SK-N-SH (cell line): Measurements from ENCODE around the gene IQSEC3.

Experiments
- ELF1 ChIP-seq: IDR thresholded peaks from 2 replicates; pipeline ENCODE4 v1.4.0; 2012
- EZH2phosphoT487 ChIP-seq: fragments of 200-600 bp; sonication (generic); IDR thresholded peaks from 2 replicates; pipeline ENCODE4 v1.6.1; 2017; ENCODE audit warnings: low read depth, mixed run types, mild to moderate bottlenecking, antibody characterized with exemption, moderate library complexity, borderline replicate concordance
- NFIC ChIP-seq: IDR thresholded peaks from 2 replicates; pipeline ENCODE4 v1.4.0; 2012; ENCODE audit warnings: borderline replicate concordance
- POLR2AphosphoS5 ChIP-seq: IDR thresholded peaks from 2 replicates; pipeline ENCODE4 v1.6.1; 2012; ENCODE audit warnings: low read depth, low read length
- REST ChIP-seq: IDR thresholded peaks from 2 replicates; pipeline ENCODE4 v1.6.1; 2012; ENCODE audit warnings: mild to moderate bottlenecking, low read depth, low read length, moderate library complexity
- RFX5 ChIP-seq: IDR thresholded peaks from 2 replicates; pipeline ENCODE4 v1.6.1; 2012; ENCODE audit warnings: mild to moderate bottlenecking, improper control_type of control experiment, low read length
- SMC3 ChIP-seq: IDR thresholded peaks from 2 replicates; pipeline ENCODE4 v1.6.1; 2012; ENCODE audit warnings: low read depth, low read length, improper control_type of control experiment
- USF2 ChIP-seq: fragments of 150-350 bp; IDR thresholded peaks from 2 replicates; pipeline ENCODE4 v1.6.1; 2017; ENCODE audit warnings: antibody characterized with exemption, low read length, low read depth, borderline replicate concordance
- YY1 ChIP-seq: IDR thresholded peaks from 2 replicates; pipeline ENCODE4 v1.4.0; 2012; ENCODE audit warnings: low read depth, mild to moderate bottlenecking
- TF ChIP-seq, protein P1 (sequence below): fragments of 200-600 bp; sonication (generic); IDR thresholded peaks from 2 replicates; pipeline ENCODE4 v1.6.1; 2017; ENCODE audit warnings: antibody characterized with exemption, mild to moderate bottlenecking, moderate library complexity

DNA sequence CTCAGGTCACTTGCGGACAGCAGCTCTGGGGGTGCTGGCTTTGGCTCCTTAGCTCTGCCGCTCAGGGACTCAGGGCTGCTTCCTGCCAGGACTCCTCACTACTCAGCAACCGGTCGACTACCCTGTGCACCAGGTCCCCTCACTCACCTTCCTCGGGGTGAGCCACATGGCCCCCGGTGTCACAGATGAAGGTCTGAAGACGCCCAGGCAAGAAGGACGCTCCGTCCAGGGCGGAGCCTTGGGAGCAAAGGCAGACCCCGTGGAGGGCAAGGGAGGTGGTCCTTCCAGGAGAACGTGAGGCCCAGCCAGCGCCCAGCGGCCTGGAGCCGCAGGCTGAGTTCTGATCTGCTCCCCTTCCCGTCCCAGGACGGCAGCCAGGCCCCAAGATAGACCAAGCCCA, 115.4 kb downstream of the IQSEC3 start:
- TF ChIP-seq, protein P1, sequence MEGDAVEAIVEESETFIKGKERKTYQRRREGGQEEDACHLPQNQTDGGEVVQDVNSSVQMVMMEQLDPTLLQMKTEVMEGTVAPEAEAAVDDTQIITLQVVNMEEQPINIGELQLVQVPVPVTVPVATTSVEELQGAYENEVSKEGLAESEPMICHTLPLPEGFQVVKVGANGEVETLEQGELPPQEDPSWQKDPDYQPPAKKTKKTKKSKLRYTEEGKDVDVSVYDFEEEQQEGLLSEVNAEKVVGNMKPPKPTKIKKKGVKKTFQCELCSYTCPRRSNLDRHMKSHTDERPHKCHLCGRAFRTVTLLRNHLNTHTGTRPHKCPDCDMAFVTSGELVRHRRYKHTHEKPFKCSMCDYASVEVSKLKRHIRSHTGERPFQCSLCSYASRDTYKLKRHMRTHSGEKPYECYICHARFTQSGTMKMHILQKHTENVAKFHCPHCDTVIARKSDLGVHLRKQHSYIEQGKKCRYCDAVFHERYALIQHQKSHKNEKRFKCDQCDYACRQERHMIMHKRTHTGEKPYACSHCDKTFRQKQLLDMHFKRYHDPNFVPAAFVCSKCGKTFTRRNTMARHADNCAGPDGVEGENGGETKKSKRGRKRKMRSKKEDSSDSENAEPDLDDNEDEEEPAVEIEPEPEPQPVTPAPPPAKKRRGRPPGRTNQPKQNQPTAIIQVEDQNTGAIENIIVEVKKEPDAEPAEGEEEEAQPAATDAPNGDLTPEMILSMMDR, result no peak
- TF ChIP-seq SMC3 (no peak), EZH2phosphoT487 (no peak), YY1 (no peak), ELF1 (no peak), REST (no peak), USF2 (no peak), POLR2AphosphoS5 (no peak), NFIC (no peak), RFX5 (no peak)
